Activated B cell treated with CpG ODN at 0.5 μM for 24 hours (primary cell): ENCODE results near the gene FMN1. TPM values are rescaled to one million over a fixed set of nuclear protein-coding genes. Genes with fewer than 3 reads are reported as not detected.

Source experiments
- ATAC-seq: fragments of 200-7000 bp; cut with Tn5 transposase; one replicate; pipeline ENCODE4 v1.10.0; 2021; ENCODE audit warnings: low read depth, mild to moderate bottlenecking, moderate library complexity
- CTCF ChIA-PET: fragments of 350-600 bp; sonication (Branson Sonifier 250); formaldehyde crosslinking; loops from one replicate; lab custom pipeline; 2021; ENCODE audit warnings: antibody characterized with exemption; lab: Charles Lee
- POLR2A ChIA-PET: fragments of 350-600 bp; sonication (Branson Sonifier 250); formaldehyde crosslinking; loops from one replicate; lab custom pipeline; 2021; ENCODE audit warnings: antibody characterized with exemption; lab: Charles Lee
- DNase-seq: peaks from one replicate; pipeline ENCODE4 v3.0.0; 2022
- H3K27ac Mint-ChIP-seq: one replicate; pipeline ENCODE4 v1.8.0; 2020; ENCODE audit warnings: mixed read lengths
- H3K27me3 Mint-ChIP-seq: one replicate; pipeline ENCODE4 v1.8.0; 2021; ENCODE audit warnings: mixed read lengths
- H3K36me3 Mint-ChIP-seq: one replicate; pipeline ENCODE4 v1.8.0; 2021; ENCODE audit warnings: low read depth, mixed read lengths
- H3K4me1 Mint-ChIP-seq: one replicate; pipeline ENCODE4 v1.8.0; 2021; ENCODE audit warnings: mixed read lengths
- H3K4me3 Mint-ChIP-seq: one replicate; pipeline ENCODE4 v1.8.0; 2020; ENCODE audit warnings: mild to moderate bottlenecking, mixed read lengths
- H3K9me3 Mint-ChIP-seq: one replicate; pipeline ENCODE4 v1.8.0; 2020; ENCODE audit warnings: mixed read lengths
- CTCF ChIP-seq: fragments of 200-600 bp; IDR thresholded peaks from one replicate; pipeline ENCODE4 v1.8.0; 2022; ENCODE audit warnings: antibody characterized with exemption, mild to moderate bottlenecking
- intact Hi-C: fragments of 100-400 bp; cut with micrococcal nuclease; formaldehyde crosslinking; loops from one replicate; pipeline ENCODE4 v1.15.1; 2024
- total RNA-seq: library from RNA; stranded (reverse); gene quantifications from 2 replicates; pipeline ENCODE4 v1.2.3, GENCODE V29; 2022

FMN1 gene
- total RNA-seq, 1 donor from 2014 or later = 0.80 TPM

DNA sequence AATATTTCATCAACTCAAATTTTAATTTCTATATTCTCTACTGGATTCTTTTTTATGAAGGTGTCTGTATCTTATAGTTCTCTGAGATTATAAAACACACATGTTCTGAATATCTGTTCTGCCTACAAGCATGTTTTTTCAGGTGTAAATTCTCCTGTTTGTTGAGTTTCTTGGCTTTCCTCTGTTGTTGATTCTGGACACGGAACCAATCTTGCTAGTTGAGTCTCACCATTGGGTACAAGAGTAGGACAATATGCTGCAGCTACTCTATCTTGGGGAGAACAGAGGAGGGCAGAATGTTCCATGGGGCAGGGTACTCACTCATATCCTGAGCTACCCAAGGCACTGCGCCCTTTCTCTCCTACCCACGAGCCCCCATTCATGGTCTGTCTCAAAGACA is 371.8 kb downstream of the FMN1 start:
- ChIA-PET CTCF (no interaction called here), POLR2A (no interaction called here)
- Mint-ChIP-seq H3K36me3 (no peaks in the 10 kb centered on the region), H3K9me3 (no peaks in the 10 kb centered on the region), H3K27ac (no peak overlapping the region), H3K4me1 (peaks cover 2% of the 10 kb centered on the region), H3K4me3 (no peak overlapping the region), H3K27me3 (peaks cover 18% of the 10 kb centered on the region)
- intact Hi-C loops = no loop called here
- no peak for TF ChIP-seq CTCF
- ATAC-seq = no peak
- no peak for DNase-seq

DNA sequence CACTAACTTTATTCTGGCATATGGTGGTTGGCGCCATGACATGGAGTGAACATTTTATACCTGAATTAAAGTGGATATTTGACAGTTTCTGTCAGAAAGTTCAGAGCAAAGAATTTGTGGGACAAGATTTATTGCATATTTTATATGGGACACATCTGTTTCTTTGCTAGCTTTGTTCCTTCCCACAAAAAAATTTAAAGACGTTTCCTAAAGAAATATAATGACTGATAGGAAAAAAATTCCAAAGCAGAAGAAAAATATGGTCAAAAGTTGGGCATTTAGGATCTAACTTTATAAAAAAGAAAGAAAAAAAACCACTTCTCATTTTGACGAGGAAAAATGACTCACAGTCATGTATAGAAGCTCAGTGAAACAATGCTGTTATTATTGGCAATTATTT is 375.1 kb downstream of the FMN1 start:
- Mint-ChIP-seq H3K4me1 (peaks cover 2% of the 10 kb centered on the region), H3K27me3 (peaks cover 13% of the 10 kb centered on the region), H3K4me3 (no peak overlapping the region), H3K27ac (no peak overlapping the region), H3K9me3 (no peaks in the 10 kb centered on the region), H3K36me3 (no peaks in the 10 kb centered on the region)
- intact Hi-C loops = no loop called here
- no peak for TF ChIP-seq CTCF
- ATAC-seq (no peak), DNase-seq (no peak)
- ChIA-PET POLR2A (no interaction called here), CTCF (no interaction called here)

- H3K4me3 Mint-ChIP-seq = no peak overlapping the region
- ChIA-PET POLR2A (no interaction called here), CTCF (interaction anchor here (0.6 kb wide), 1 partner anchor 156 kb away, joined by 3 read pairs; no protein-coding TSS in a partner anchor)
- intact Hi-C loops = no loop called here
- DNase-seq (no peak), ATAC-seq (no peak)
- H3K4me1 Mint-ChIP-seq = peaks cover 2% of the 10 kb centered on the region
- TF ChIP-seq CTCF = no peak
- no peaks in the 10 kb centered on the region for H3K9me3 Mint-ChIP-seq
- no peaks in the 10 kb centered on the region for H3K36me3 Mint-ChIP-seq
- peaks cover 14% of the 10 kb centered on the region for H3K27me3 Mint-ChIP-seq
- no peak overlapping the region for H3K27ac Mint-ChIP-seq
These were observed 375.6 kb downstream of the FMN1 start for GRCh38 chr15:32818758-32819447.

DNA sequence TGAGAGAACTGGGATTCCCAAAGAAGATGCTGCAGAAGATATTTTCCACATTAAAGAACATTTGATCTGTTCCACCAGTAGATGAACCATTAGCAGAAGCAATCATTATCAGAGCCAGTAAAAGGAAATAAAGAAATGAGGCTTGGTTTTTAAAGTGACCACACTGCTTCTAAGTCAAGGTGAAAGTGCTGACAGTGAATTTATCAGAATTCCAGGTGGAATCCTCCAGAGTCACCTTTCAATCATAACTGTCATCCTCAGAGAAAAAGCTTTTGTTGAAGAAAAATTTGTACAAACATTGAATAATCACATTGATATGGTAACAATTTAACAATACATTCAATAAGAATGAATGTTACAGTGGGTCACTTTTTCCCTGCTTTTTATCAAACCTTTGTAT is 376.9 kb downstream of the FMN1 start:
- Mint-ChIP-seq H3K4me1 (peaks cover 2% of the 10 kb centered on the region), H3K27ac (no peak overlapping the region), H3K27me3 (peaks cover 12% of the 10 kb centered on the region), H3K9me3 (no peaks in the 10 kb centered on the region), H3K4me3 (no peak overlapping the region), H3K36me3 (no peaks in the 10 kb centered on the region)
- ChIA-PET POLR2A (no interaction called here), CTCF (no interaction called here)
- DNase-seq = no peak
- intact Hi-C loops = no loop called here
- TF ChIP-seq CTCF = no peak
- ATAC-seq = no peak

DNA sequence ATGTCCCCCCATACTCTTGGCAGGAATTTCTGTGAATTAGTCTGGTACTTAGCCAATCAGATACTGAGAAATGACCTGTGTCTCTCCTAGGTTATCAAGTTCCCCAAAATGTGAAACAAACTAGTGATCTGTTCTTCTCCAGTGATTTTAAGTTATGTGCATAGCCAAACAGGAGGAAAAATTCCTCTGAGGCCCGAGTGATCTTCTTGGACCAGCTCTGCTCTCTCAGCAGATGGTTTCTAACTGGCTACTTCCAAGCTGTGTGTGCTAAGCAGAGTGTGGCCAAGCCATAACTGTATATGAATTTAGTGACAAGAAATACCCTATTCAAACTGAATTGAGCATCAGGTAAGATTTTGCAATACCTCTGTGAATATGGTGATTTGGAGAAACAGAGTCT is 387.2 kb downstream of the FMN1 start:
- CTCF ChIA-PET = no interaction called here
- POLR2A ChIA-PET = no interaction called here

More for the DNA sequence above, 387.2 kb downstream of the FMN1 start:
- peaks cover 10% of the 10 kb centered on the region for H3K9me3 Mint-ChIP-seq
- no peak overlapping the region for H3K4me3 Mint-ChIP-seq
- H3K27me3 Mint-ChIP-seq = peaks cover 21% of the 10 kb centered on the region
- H3K4me1 Mint-ChIP-seq = no peaks in the 10 kb centered on the region
- TF ChIP-seq CTCF = no peak
- intact Hi-C loops = no loop called here
- no peak overlapping the region for H3K27ac Mint-ChIP-seq
- H3K36me3 Mint-ChIP-seq = no peaks in the 10 kb centered on the region
- DNase-seq (no peak), ATAC-seq (no peak)
